Mesenchymal stem cell (in vitro differentiated cells and primary cell): ENCODE results near the gene RAMP1.

Experiments used
- DNase-seq: peaks from one replicate; pipeline ENCODE4 v3.0.0-alpha.2; 2013
- H2AFZ ChIP-seq: one replicate; pipeline ENCODE4 v1.6.1; 2013; ENCODE audit warnings: low read depth, mild to moderate bottlenecking, control low read depth, inconsistent platforms, low read length, moderate library complexity
- H2AK5ac ChIP-seq: 2 replicates; pipeline ENCODE4 v1.6.1; 2013; ENCODE audit warnings: low read length, moderate library complexity, mild to moderate bottlenecking, inconsistent platforms; ENCODE audit not compliant: severe bottlenecking
- H2BK120ac ChIP-seq: one replicate; pipeline ENCODE4 v1.6.1; 2013; ENCODE audit warnings: low read depth, mild to moderate bottlenecking, inconsistent platforms, low read length, moderate library complexity
- H2BK12ac ChIP-seq, 2 experiments: one replicate each; pipeline ENCODE4 v1.6.1; 2013; ENCODE audit warnings: inconsistent platforms in 2 of 2, low read length in 2 of 2, mild to moderate bottlenecking in 2 of 2, moderate library complexity in 2 of 2, control low read depth in 1 of 2
- H2BK15ac ChIP-seq: one replicate; pipeline ENCODE4 v1.6.1; 2013; ENCODE audit warnings: mild to moderate bottlenecking, low read depth, inconsistent platforms; ENCODE audit not compliant: poor library complexity, severe bottlenecking
- H2BK5ac ChIP-seq: 2 replicates; pipeline ENCODE4 v1.6.1; 2013; ENCODE audit warnings: low read depth, mild to moderate bottlenecking, low read length, control low read depth, inconsistent platforms; ENCODE audit not compliant: poor library complexity, severe bottlenecking
- H3K14ac ChIP-seq, 2 experiments: one replicate each; pipeline ENCODE4 v1.6.1; 2013; ENCODE audit warnings: inconsistent platforms in 2 of 2, low read length in 2 of 2, control low read depth in 1 of 2, mild to moderate bottlenecking in 1 of 2, moderate library complexity in 1 of 2
- H3K18ac ChIP-seq, 2 experiments: one replicate each; pipeline ENCODE4 v1.6.1; 2013; ENCODE audit warnings: inconsistent platforms in 2 of 2, low read length in 2 of 2, control low read depth in 1 of 2, low read depth in 1 of 2, mild to moderate bottlenecking in 1 of 2
- H3K23ac ChIP-seq, 2 experiments: one replicate each; pipeline ENCODE4 v1.6.1; 2013; ENCODE audit warnings: inconsistent platforms in 2 of 2, low read length in 2 of 2, mild to moderate bottlenecking in 2 of 2, moderate library complexity in 2 of 2, control low read depth in 1 of 2
- H3K27ac ChIP-seq: 2 replicates; pipeline ENCODE4 v1.5.1; 2013; ENCODE audit warnings: mild to moderate bottlenecking, moderate library complexity, low read length, control low read depth, inconsistent platforms; ENCODE audit not compliant: poor library complexity, severe bottlenecking
- H3K27me3 ChIP-seq, 2 experiments: 2 replicates each; pipeline versions ENCODE4 v1.6.1 to v1.7.0; 2013; ENCODE audit warnings: low read length in 2 of 2, mild to moderate bottlenecking in 2 of 2, moderate library complexity in 2 of 2, control low read depth in 1 of 2, inconsistent platforms in 1 of 2; ENCODE audit not compliant: control insufficient read depth in 1 of 2, insufficient read depth in 1 of 2
- H3K36me3 ChIP-seq, 2 experiments: 2 replicates each; pipeline versions ENCODE4 v1.6.1 to v1.7.0; 2013; ENCODE audit warnings: low read length in 2 of 2, control low read depth in 1 of 2, inconsistent platforms in 1 of 2, low read depth in 1 of 2, mild to moderate bottlenecking in 1 of 2; ENCODE audit not compliant: insufficient read depth in 2 of 2, control insufficient read depth in 1 of 2
- H3K4ac ChIP-seq, 2 experiments: one replicate each; pipeline ENCODE4 v1.6.1; 2013; ENCODE audit warnings: inconsistent platforms in 2 of 2, low read length in 2 of 2, mild to moderate bottlenecking in 2 of 2, moderate library complexity in 2 of 2, control low read depth in 1 of 2, low read depth in 1 of 2
- H3K4me1 ChIP-seq: 2 replicates; pipeline ENCODE4 v1.6.1; 2013; ENCODE audit warnings: low read depth, low read length, control low read depth; ENCODE audit not compliant: control insufficient read depth, insufficient read depth
- H3K4me2 ChIP-seq: 2 replicates; pipeline ENCODE4 v1.6.1; 2013; ENCODE audit warnings: low read length, mild to moderate bottlenecking, inconsistent platforms; ENCODE audit not compliant: poor library complexity, severe bottlenecking
- H3K4me3 ChIP-seq, 2 experiments: 2 replicates each; pipeline versions ENCODE4 v1.5.1 to v1.7.0; 2013; ENCODE audit warnings: low read length in 2 of 2, mild to moderate bottlenecking in 2 of 2, control low read depth in 1 of 2, low read depth in 1 of 2; ENCODE audit not compliant: insufficient read depth in 1 of 2
- H3K79me1 ChIP-seq: replicated peaks from 2 replicates; pipeline ENCODE4 v1.6.1; 2013; ENCODE audit warnings: mild to moderate bottlenecking, control low read depth, low read length, inconsistent platforms; ENCODE audit not compliant: poor library complexity, severe bottlenecking
- H3K9ac ChIP-seq: 2 replicates; pipeline ENCODE4 v1.7.0; 2013; ENCODE audit warnings: mild to moderate bottlenecking, low read length, moderate library complexity
- H3K9me3 ChIP-seq: 2 replicates; pipeline ENCODE4 v1.7.0; 2013; ENCODE audit warnings: mild to moderate bottlenecking, low read length; ENCODE audit not compliant: control insufficient read depth
- H4K8ac ChIP-seq: one replicate; pipeline ENCODE4 v1.6.1; 2013; ENCODE audit warnings: inconsistent platforms, mild to moderate bottlenecking, low read length, moderate library complexity
- H4K91ac ChIP-seq: one replicate; pipeline ENCODE4 v1.6.1; 2013; ENCODE audit warnings: mild to moderate bottlenecking, low read length, inconsistent platforms
- WGBS: methylation state at CpG from one replicate; pipeline ENCODE4 v1.1.7; 2013; ENCODE audit warnings: mixed read lengths; 5-methylcytosine and 5-hydroxymethylcytosine counted together

Gene RAMP1

GRCh38 chr2:237895544-237896506 is 36.4 kb downstream of the RAMP1 start:
- H2AFZ ChIP-seq: no peak overlapping the region
- H3K14ac ChIP-seq: no peak overlapping the region
- no peak overlapping the region for H2BK5ac ChIP-seq
- no peak for DNase-seq
- H3K4ac ChIP-seq: no peak overlapping the region
- H2AK5ac ChIP-seq: peak overlapping the region; percentile 60
- peak overlapping the region; percentile 54 for H4K91ac ChIP-seq
- H2BK15ac ChIP-seq: no peak overlapping the region
- 94% methylated on average over 26 of the region's 27 CpGs for WGBS
- no peaks in the 10 kb centered on the region for H3K9me3 ChIP-seq
- peaks cover 0 to 3% of the 10 kb centered on the region in 2 experiments for H3K27me3 ChIP-seq
- peak overlapping the region in 1 of 2 experiments; percentile 18 for H3K18ac ChIP-seq
- H3K79me1 ChIP-seq: no peaks in the 10 kb centered on the region
- H3K36me3 ChIP-seq: peaks cover 0 to 3% of the 10 kb centered on the region in 2 experiments
- no peak overlapping the region for H3K23ac ChIP-seq
- H3K4me2 ChIP-seq: no peak overlapping the region
- H2BK12ac ChIP-seq: peak overlapping the region in 1 of 2 experiments; percentile 32
- H3K4me1 ChIP-seq: peaks cover 33% of the 10 kb centered on the region
- no peak overlapping the region for H4K8ac ChIP-seq
- H3K9ac ChIP-seq: no peak overlapping the region
- no peak overlapping the region for H3K4me3 ChIP-seq
- H2BK120ac ChIP-seq: no peak overlapping the region
- H3K27ac ChIP-seq: peak overlapping the region; percentile 62

- DNase-seq: no peak
- H3K4me2 ChIP-seq: no peak overlapping the region
- peaks cover 0 to 3% of the 10 kb centered on the region in 2 experiments for H3K36me3 ChIP-seq
- no peak overlapping the region for H2BK120ac ChIP-seq
- peak overlapping the region in 1 of 2 experiments; percentile 18 for H3K18ac ChIP-seq
- WGBS: 53% methylated on average over 3 of the region's 7 CpGs
- no peak overlapping the region for H3K23ac ChIP-seq
- H3K9me3 ChIP-seq: no peaks in the 10 kb centered on the region
- no peak overlapping the region for H3K4ac ChIP-seq
- no peak overlapping the region for H2AFZ ChIP-seq
- H3K27me3 ChIP-seq: peaks cover 0 to 3% of the 10 kb centered on the region in 2 experiments
- no peaks in the 10 kb centered on the region for H3K79me1 ChIP-seq
- H2BK5ac ChIP-seq: no peak overlapping the region
- H3K4me1 ChIP-seq: peaks cover 33% of the 10 kb centered on the region
- no peak overlapping the region for H4K91ac ChIP-seq
- H3K27ac ChIP-seq: peak overlapping the region; percentile 62
- peak overlapping the region in 1 of 2 experiments; percentile 32 for H2BK12ac ChIP-seq
- H2BK15ac ChIP-seq: no peak overlapping the region
- H3K9ac ChIP-seq: no peak overlapping the region
- H3K14ac ChIP-seq: no peak overlapping the region
- H2AK5ac ChIP-seq: no peak overlapping the region
- no peak overlapping the region for H3K4me3 ChIP-seq
- H4K8ac ChIP-seq: no peak overlapping the region
Measured at GRCh38 chr2:237896507-237896892, 37.1 kb downstream of the RAMP1 start.

- Histone ChIP-seq H3K4me2 (no peak overlapping the region), H2BK120ac (no peak overlapping the region), H2AFZ (no peak overlapping the region), H3K14ac (no peak overlapping the region), H3K27me3 (peaks cover 0 to 3% of the 10 kb centered on the region in 2 experiments), H4K8ac (no peak overlapping the region), H3K4me1 (peaks cover 33% of the 10 kb centered on the region), H3K9me3 (no peaks in the 10 kb centered on the region), H2BK12ac (no peak overlapping the region), H3K79me1 (no peaks in the 10 kb centered on the region), H3K18ac (no peak overlapping the region), H2BK5ac (no peak overlapping the region), H3K4me3 (no peak overlapping the region), H3K9ac (no peak overlapping the region), H3K36me3 (peaks cover 0 to 3% of the 10 kb centered on the region in 2 experiments), H3K27ac (no peak overlapping the region), H2AK5ac (no peak overlapping the region), H3K23ac (no peak overlapping the region), H3K4ac (no peak overlapping the region), H4K91ac (no peak overlapping the region), H2BK15ac (no peak overlapping the region)
- WGBS: 90% methylated on average over 10 of the region's 10 CpGs
- DNase-seq: no peak
Measured at GRCh38 chr2:237896956-237897355, 37.5 kb downstream of the RAMP1 start.

- no peak overlapping the region for H2BK15ac ChIP-seq
- DNase-seq: no peak
- no peak overlapping the region for H3K4me2 ChIP-seq
- H4K8ac ChIP-seq: no peak overlapping the region
- no peak overlapping the region for H3K18ac ChIP-seq
- H3K4me1 ChIP-seq: peaks cover 33% of the 10 kb centered on the region
- H3K4me3 ChIP-seq: no peak overlapping the region
- no peaks in the 10 kb centered on the region for H3K79me1 ChIP-seq
- peaks cover 0 to 3% of the 10 kb centered on the region in 2 experiments for H3K27me3 ChIP-seq
- H3K23ac ChIP-seq: no peak overlapping the region
- H2AFZ ChIP-seq: no peak overlapping the region
- H2BK120ac ChIP-seq: no peak overlapping the region
- no peak overlapping the region for H2AK5ac ChIP-seq
- no peak overlapping the region for H4K91ac ChIP-seq
- no peak overlapping the region for H2BK12ac ChIP-seq
- no peaks in the 10 kb centered on the region for H3K9me3 ChIP-seq
- no peak overlapping the region for H2BK5ac ChIP-seq
- H3K4ac ChIP-seq: no peak overlapping the region
- H3K27ac ChIP-seq: no peak overlapping the region
- WGBS: no CpG with 5 or more reads among the region's 1 CpG
- no peak overlapping the region for H3K14ac ChIP-seq
- H3K9ac ChIP-seq: no peak overlapping the region
- H3K36me3 ChIP-seq: peaks cover 0 to 5% of the 10 kb centered on the region in 2 experiments
Measured at GRCh38 chr2:237898057-237898414, 38.6 kb downstream of the RAMP1 start.
